ENCODE results near the gene C10orf105.

Gene C10orf105

DNA sequence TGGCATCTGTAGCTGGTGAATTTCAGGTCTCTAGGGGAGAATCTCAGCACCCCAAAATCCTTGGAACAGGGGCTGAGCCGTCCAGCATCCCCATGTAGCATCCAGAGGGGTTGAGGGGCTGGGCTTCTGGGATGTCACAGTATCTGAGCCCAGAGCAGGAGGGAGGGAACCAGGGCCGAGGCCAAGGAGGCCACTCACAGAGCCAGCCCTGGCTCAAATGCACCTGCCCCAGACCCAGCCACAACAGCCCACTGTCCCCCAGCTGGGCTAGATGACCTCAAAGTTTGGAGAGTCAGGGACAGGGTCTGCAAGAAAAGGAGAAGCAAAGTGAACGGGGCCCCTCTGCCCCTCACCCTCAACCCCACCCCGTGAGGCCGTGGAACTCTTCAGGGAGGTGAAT lies 31.4 kb upstream of the C10orf105 start:
- DNase-seq: no peak

- no peak for DNase-seq
Observed at GRCh38 chr10:71750124-71750841, 30.7 kb upstream of the C10orf105 start.

- DNase-seq: no peak
Observed at GRCh38 chr10:71749396-71749795, 29.8 kb upstream of the C10orf105 start.

- DNase-seq: peak; percentile 91
Observed at GRCh38 chr10:71748671-71749191, 29.2 kb upstream of the C10orf105 start.

- peak; percentile 60 for DNase-seq
Observed at GRCh38 chr10:71747551-71748523, 28.3 kb upstream of the C10orf105 start.

GRCh38 chr10:71747039-71747531 lies 27.5 kb upstream of the C10orf105 start:
- no peak for DNase-seq

GRCh38 chr10:71746344-71747037 lies 26.9 kb upstream of the C10orf105 start:
- peak; percentile 76 for DNase-seq

DNA sequence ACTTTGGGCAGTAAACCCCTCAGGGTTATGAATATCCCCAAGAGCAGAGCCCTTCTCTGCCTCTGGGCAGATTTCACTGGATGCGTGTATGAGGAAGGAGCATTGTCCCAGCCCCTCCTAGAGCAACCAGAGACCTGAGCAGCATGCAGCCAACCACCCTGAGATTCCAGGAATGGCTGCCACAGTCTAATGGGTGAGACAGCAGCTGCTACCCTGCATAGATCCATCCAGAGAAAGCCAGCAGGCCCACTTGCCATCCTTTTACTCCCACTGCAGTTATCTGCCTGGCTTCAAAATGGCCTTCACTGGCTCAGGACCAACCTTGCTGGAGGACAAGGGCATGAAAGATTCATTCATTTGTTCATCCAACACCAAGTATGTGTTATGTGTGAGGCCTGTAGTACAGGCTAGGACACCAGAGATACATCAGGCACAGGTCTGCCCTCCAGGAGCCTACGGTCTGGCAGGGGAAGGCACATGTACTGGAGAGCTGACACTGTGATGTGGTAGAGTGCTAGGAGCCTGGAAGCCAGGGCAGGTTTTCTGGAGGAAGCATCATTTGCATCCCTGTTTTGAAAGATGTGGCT lies 26.2 kb upstream of the C10orf105 start:
- DNase-seq: no peak

- no peak for DNase-seq
Observed at GRCh38 chr10:71744897-71745663, 25.5 kb upstream of the C10orf105 start.

DNA sequence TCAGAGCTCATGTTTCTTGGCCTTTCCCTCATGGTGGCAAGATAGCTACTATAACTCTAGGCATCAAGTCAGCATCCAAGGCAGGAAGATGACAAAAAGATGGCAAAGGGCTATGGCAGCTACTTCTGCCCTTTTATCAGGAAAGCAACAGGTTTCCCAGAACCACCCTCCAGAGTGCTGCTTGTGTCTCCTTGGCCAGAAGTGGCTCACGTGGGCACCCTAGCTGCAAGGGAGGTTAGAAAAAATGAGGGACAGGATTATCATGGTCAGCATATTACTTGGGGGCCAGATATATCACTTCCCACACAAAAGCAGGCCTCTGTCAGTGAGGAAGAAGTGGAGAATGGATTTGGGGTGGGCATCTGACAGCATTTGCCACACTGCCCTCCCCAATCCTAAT lies 24.3 kb upstream of the C10orf105 start:
- DNase-seq: no peak

DNA sequence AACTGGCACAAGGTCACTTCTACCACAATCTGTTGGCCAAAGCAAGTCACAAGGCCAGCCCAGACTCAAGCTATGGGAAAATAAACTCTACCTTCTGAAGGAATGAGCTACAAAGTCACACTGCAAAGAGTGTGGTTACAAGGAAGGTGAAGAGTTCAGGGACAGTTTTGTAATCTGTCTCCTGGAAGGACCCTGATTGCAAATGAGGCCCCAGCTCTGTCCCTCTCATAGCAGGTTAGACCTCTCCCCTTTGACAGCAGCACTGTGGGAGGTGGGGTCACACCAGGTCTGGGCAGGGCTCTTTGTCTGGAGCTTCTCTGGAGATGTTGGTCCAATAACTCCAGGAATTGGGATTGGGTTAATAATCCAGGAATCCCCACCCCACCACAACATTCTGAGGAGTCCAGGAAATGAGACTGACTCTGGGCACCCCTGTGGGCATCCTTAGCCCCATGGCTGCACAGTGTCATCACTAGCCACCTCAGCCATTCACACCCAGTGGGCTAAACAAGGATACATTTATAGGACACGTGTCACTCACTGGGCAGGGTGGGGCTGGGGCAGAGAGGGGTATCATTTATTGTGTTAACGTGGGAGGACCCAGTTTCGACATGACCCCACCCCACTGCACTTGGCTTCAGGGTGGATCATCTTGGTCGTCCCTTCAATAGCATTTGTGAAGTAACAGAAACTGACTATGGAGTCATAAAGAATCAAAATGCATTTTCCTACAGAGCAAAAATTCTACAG lies 23.7 kb upstream of the C10orf105 start:
- no peak for DNase-seq

- DNase-seq: no peak
Observed at GRCh38 chr10:71742301-71743088, 22.9 kb upstream of the C10orf105 start.

DNA sequence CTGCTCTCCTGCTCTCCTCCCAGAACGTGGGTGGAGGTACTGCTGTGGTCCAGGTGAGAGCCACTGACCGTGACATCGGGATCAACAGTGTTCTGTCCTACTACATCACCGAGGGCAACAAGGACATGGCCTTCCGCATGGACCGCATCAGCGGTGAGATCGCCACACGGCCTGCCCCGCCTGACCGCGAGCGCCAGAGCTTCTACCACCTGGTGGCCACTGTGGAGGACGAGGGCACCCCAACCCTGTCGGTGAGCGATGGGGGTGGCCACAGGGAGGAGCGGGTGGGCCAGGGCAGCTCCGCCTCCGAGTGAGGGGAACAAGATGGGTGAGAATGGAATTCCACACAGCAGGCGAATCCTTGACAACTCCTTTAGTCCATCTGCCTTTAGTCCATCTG lies 22.1 kb upstream of the C10orf105 start:
- DNase-seq: no peak

DNA sequence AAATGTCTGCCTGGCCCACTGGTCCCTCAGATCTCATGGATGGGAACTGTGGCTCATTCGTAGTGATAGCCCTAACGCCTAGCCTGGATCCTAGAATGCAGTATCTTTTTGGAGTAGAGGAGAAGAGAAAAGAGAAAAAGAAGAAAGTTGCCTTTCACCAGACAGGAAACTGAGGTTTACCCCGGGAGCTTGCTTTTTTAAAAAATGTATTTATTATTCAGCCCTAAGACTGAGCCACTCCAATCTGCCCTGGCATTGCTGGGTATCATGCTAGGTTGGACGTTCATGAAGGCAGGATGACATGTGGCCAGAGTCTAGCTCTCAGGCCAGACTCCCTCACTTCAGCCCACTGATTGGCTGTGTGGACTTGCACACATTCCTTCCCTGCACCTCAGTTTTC lies 21.5 kb upstream of the C10orf105 start:
- DNase-seq: no peak

DNA sequence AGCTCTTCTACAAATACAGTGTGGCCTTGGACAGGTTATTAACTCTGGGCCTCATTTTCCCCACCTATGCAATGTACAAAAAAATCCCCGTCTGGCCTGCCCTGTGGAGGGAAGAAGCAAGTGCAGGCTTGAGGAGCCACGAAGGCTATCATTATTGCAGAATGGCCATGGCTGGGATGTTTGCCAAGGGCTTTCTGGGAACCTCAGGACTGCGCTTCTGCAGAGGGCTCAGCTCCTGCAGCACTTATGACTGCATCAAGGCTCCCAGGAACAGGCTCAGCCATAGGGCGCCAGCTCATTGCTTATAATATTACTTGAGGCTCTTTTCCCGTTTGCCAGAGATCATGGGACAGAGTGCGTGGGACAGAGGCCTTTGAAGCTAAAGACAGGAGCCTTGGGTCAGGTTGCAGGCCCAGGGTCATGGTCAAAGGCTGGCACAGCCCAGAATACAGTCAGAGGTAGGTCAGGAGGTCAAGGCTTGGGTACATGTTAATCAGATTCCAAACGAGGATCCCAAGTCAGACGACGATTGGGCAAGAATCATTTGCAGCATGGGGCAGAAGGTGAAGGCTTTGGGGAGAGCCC lies 20.6 kb upstream of the C10orf105 start:
- no peak for DNase-seq

GRCh38 chr10:71739358-71739900 lies 19.9 kb upstream of the C10orf105 start:
- DNase-seq: no peak

DNA sequence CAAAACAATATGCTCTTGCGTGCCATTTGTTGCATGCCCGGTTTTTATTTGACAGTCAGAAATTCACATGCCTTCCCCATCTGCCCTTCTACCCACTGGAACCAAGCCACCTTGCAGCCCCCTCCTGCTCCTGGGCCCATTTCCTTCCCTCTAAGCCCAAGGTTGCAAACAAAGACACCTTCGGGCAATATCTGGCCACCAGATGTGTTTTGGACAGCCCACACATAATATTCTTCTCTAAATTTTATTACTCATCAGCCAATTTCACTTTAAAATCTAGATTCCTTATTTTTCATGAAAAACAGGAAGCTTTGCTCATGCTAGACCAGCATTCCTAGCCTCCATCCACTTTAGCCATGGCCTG lies 18.2 kb upstream of the C10orf105 start:
- no peak for DNase-seq

DNA sequence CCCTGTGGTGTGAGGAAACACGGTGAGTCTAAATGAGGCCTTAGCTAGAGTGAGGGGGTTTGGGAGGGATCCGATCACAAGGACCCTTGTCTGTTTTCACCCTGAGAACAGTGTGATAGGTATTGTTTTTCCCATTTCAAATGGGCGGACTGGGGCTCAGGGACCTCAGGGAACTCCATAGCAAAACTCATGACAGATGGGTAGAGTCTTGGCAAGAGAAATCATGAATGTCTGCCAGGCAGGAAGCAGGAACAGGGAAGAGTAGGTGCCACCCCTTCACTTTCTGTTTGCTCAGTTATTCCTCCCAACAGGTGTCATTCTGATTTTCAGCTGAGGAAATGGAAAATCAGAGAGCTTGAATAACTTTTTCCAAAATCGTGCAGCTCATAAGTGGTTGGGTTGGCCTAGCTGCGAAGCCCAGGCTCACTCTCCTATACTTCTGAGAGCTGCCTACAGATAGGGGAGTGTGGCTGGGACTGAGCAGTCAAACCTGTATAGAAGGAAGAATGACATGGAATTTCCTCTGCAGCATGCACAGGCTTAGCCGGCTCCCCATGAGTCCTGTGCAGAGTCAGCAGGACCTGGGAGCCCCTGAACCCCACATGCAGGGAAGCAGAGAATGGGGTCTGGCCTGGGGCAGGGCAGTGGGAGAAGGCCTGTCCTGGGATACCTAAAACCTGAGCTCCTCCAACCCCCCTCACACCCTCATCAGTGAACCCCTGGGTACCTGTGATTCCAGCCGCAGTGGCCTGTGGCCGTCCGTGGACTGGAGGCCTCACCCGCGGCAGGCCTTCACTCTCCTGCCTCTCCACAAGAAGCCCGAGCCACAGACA lies 17.6 kb upstream of the C10orf105 start:
- DNase-seq: no peak

- no peak for DNase-seq
Observed at GRCh38 chr10:71736570-71736952, 17.0 kb upstream of the C10orf105 start.

Data from KG1 (cell line).